CD8-positive, alpha-beta memory T cell (primary cell): ENCODE data around the gene IGDCC3. TPM values are rescaled to one million over a fixed set of nuclear protein-coding genes. Genes with fewer than 3 reads are reported as not detected.
A peak's percentile ranks its signal among the peaks of the same experiment; 100 is the strongest.

Source experiments
- CTCF ChIA-PET: fragments of 350-600 bp; sonication (Branson Sonifier 250); formaldehyde crosslinking; loops from one replicate; lab custom pipeline; 2021; ENCODE audit warnings: antibody characterized with exemption; lab: Charles Lee
- POLR2A ChIA-PET: fragments of 350-600 bp; sonication (Branson Sonifier 250); formaldehyde crosslinking; loops from one replicate; lab custom pipeline; 2021; ENCODE audit warnings: antibody characterized with exemption; lab: Charles Lee
- DNase-seq, 5 donors: peaks; one replicate each; pipeline versions ENCODE4 v3.0.0 to v3.0.0-alpha.2; 2020 to 2022; ENCODE audit warnings: mixed read lengths in 1 of 5
- H3K27ac ChIP-seq: one replicate; pipeline ENCODE4 v1.7.0; 2013; ENCODE audit warnings: low read depth, mild to moderate bottlenecking, low read length, moderate library complexity
- H3K27me3 ChIP-seq: 2 replicates; pipeline ENCODE4 v1.7.0; 2013; ENCODE audit warnings: low read length, mild to moderate bottlenecking; ENCODE audit not compliant: insufficient read depth, poor library complexity, severe bottlenecking
- H3K36me3 ChIP-seq: 2 replicates; pipeline ENCODE4 v1.7.0; 2013; ENCODE audit warnings: mild to moderate bottlenecking, low read length, moderate library complexity; ENCODE audit not compliant: insufficient read depth
- H3K4me1 ChIP-seq: 2 replicates; pipeline ENCODE4 v1.7.0; 2013; ENCODE audit warnings: mild to moderate bottlenecking, low read length, moderate library complexity; ENCODE audit not compliant: insufficient read depth
- H3K4me3 ChIP-seq: 2 replicates; pipeline ENCODE4 v1.7.0; 2013; ENCODE audit warnings: mild to moderate bottlenecking, low read length
- H3K9me3 ChIP-seq: 2 replicates; pipeline ENCODE4 v1.7.0; 2013; ENCODE audit warnings: mild to moderate bottlenecking, low read length
- H3K27ac Mint-ChIP-seq, 8 donors: one replicate each; pipeline ENCODE4 v1.8.0; 2020 to 2021; ENCODE audit warnings: mixed read lengths in 8 of 8, mild to moderate bottlenecking in 6 of 8, inconsistent platforms in 3 of 8, moderate library complexity in 3 of 8
- H3K27me3 Mint-ChIP-seq, 2 donors: one replicate each; pipeline ENCODE4 v1.8.0; 2020 to 2021; ENCODE audit warnings: mixed read lengths in 2 of 2, mild to moderate bottlenecking in 1 of 2, moderate library complexity in 1 of 2
- H3K36me3 Mint-ChIP-seq, 3 donors: one replicate each; pipeline ENCODE4 v1.8.0; 2020 to 2021; ENCODE audit warnings: mixed read lengths in 3 of 3, inconsistent platforms in 1 of 3, mild to moderate bottlenecking in 1 of 3
- H3K4me1 Mint-ChIP-seq, 3 donors: one replicate each; pipeline ENCODE4 v1.8.0; 2020 to 2021; ENCODE audit warnings: mixed read lengths in 3 of 3, inconsistent platforms in 1 of 3, mild to moderate bottlenecking in 1 of 3
- H3K4me3 Mint-ChIP-seq, 7 donors: one replicate each; pipeline ENCODE4 v1.8.0; 2020 to 2021; ENCODE audit warnings: mixed read lengths in 7 of 7, mild to moderate bottlenecking in 6 of 7, moderate library complexity in 4 of 7, inconsistent platforms in 2 of 7
- H3K9me3 Mint-ChIP-seq, 5 donors: one replicate each; pipeline ENCODE4 v1.8.0; 2020 to 2022; ENCODE audit warnings: mixed read lengths in 5 of 5, mild to moderate bottlenecking in 3 of 5, moderate library complexity in 2 of 5, inconsistent platforms in 1 of 5
- polyA plus RNA-seq: library from polyadenylated mRNA; unstranded; fragments of 300-500 nt; fragmentation: Illumina TruSeq; gene quantifications from one replicate; pipeline ENCODE4 v1.2.3, GENCODE V29; 2021
- total RNA-seq, 2 experiments: library from RNA; stranded (reverse); gene quantifications; one replicate each; pipeline ENCODE4 v1.2.3, GENCODE V29; 2021

The IGDCC3 gene
- total and polyA plus RNA-seq, 3 experiments from 2014 or later, result not detected

DNA sequence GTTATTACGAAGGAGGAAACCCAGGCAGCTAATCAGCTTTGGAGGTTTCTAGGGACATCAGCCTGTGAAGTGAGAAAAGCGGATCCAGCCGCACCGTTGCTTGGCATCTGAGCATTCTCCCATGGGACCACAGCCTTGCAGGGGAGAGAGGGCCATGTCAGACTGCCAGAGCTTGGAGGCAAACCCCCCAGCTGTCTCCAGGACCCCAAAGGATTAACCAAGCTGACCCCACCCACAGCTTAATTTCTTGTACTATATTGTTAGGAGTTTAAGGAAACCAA lies 5.1 kb downstream of the IGDCC3 start:
- Mint-ChIP-seq H3K4me3 (no peak overlapping the region), H3K4me1 (peaks cover 10 to 15% (median 12%) of the 10 kb centered on the region in 3 donors), H3K36me3 (no peaks in the 10 kb centered on the region), H3K9me3 (no peaks in the 10 kb centered on the region), H3K27ac (peak overlapping the region in 1 of 8 donors; percentile 91), H3K27me3 (peaks cover 34 to 49% of the 10 kb centered on the region in 2 donors)
- Histone ChIP-seq H3K9me3 (no peaks in the 10 kb centered on the region), H3K4me1 (peaks cover 4% of the 10 kb centered on the region), H3K36me3 (no peaks in the 10 kb centered on the region), H3K27ac (no peak overlapping the region), H3K27me3 (peaks cover 24% of the 10 kb centered on the region), H3K4me3 (no peak overlapping the region)
- DNase-seq, result no peak
- ChIA-PET CTCF (interaction anchor here (1.5 to 2.0 kb wide), 2 partner anchors 11 to 13 kb away, joined by 5 to 7 read pairs; no protein-coding TSS in a partner anchor), POLR2A (no interaction called here)

DNA sequence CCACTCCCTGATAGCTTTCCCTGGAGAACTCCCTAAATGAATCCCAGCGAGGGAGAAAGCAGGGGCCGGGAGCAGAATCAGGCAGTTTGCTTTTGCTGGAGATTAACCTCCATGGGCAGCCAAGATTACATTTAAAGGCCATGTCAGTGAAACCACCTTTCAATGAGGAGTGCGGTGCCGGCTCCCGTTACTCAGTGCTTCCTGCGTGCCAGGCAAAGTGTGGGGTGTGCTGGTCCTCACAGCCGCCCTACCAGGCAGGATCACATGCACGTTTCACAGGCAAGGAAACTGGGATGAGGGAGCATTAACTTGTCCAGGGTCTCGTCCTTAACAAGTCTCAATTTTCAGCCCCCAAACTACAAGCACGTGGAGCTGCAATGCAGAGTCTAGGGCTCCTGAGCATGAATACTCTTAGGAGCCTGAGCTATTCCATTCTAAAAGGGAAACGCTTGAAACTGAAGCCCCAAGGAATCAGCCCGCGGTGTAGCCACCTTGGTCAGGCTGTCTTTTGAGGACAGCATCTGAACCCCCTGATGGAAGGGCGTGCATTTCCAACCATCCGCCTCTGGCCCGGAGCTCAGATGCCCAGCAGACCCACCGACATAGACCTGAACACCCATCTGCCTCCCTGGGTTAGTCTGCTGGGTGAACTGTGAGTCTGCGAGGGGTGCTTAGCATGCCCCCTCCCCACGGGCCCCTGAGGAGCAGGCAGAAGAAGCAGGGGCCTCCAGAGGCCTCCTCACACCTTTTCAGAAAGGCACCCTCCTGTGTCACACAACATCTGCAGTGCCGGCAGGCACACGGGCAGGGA lies 5.6 kb downstream of the IGDCC3 start:
- H3K4me3 Mint-ChIP-seq, result no peak overlapping the region
- no peak overlapping the region for H3K27ac Mint-ChIP-seq
- H3K4me1 Mint-ChIP-seq, result peaks cover 10 to 15% (median 12%) of the 10 kb centered on the region in 3 donors

DNA sequence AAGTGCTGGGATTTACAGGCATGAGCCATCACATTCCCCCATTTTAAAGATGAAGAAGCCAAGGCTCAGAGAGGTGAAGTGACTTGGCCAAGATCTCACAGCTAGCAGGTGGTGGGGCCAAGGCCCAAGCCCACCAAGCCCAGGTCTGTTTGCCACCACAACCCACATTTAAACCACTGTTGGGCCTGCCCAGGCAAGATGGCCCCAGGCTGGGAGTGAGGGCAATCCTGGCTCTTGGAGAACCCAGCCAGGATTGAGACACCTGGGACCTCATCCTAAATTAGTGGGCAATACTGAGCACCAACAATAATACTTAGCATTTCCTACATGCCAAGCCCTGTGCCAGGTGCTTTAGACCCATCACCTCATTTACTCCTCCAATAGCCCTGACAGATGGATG lies 6.9 kb downstream of the IGDCC3 start:
- no peaks in the 10 kb centered on the region for H3K4me1 ChIP-seq
- Mint-ChIP-seq H3K9me3 (no peaks in the 10 kb centered on the region), H3K36me3 (no peaks in the 10 kb centered on the region), H3K4me1 (peaks cover 2 to 3% (median 2%) of the 10 kb centered on the region in 3 donors), H3K4me3 (no peak overlapping the region), H3K27ac (no peak overlapping the region), H3K27me3 (peaks cover 21 to 35% of the 10 kb centered on the region in 2 donors)
- no peak for DNase-seq
- peaks cover 14% of the 10 kb centered on the region for H3K27me3 ChIP-seq
- ChIA-PET CTCF (interaction anchor here (1.4 kb wide), 1 partner anchor 14 kb away, joined by 8 read pairs; no protein-coding TSS in a partner anchor), POLR2A (no interaction called here)
- no peak overlapping the region for H3K27ac ChIP-seq
- no peaks in the 10 kb centered on the region for H3K36me3 ChIP-seq
- H3K4me3 ChIP-seq, result no peak overlapping the region
- no peaks in the 10 kb centered on the region for H3K9me3 ChIP-seq

More for the DNA sequence above, 5.6 kb downstream of the IGDCC3 start:
- no peak overlapping the region for H3K27ac ChIP-seq
- H3K4me3 ChIP-seq, result no peak overlapping the region
- no peaks in the 10 kb centered on the region for H3K36me3 ChIP-seq
- peaks cover 4% of the 10 kb centered on the region for H3K4me1 ChIP-seq
- no peaks in the 10 kb centered on the region for H3K36me3 Mint-ChIP-seq
- CTCF ChIA-PET, result interaction anchor here (1.5 kb wide), 1 partner anchor 13 kb away, joined by 7 read pairs; no protein-coding TSS in a partner anchor
- POLR2A ChIA-PET, result no interaction called here
- no peak for DNase-seq
- no peaks in the 10 kb centered on the region for H3K9me3 ChIP-seq
- H3K27me3 ChIP-seq, result peaks cover 24% of the 10 kb centered on the region
- H3K9me3 Mint-ChIP-seq, result no peaks in the 10 kb centered on the region
- peaks cover 32 to 48% of the 10 kb centered on the region in 2 donors for H3K27me3 Mint-ChIP-seq

DNA sequence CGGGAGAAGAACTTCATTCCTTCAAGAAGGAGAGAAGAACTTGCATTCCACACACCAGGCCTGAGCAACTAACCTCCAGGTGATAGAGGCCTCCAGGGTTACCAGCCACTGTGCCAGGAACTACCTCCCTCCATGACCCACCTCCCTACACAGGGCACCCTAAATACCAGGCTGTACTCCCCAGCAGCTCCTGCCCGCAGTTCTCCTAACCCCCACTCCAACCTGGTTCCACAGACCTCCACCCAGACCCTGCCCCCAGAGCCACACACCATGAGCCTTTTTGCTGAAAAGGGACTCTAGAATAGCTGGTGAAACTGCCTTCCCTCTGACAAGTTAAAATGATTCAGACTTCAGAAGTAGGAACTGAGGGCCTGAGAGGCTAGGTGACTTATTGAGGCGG lies 8.2 kb downstream of the IGDCC3 start:
- H3K27me3 Mint-ChIP-seq, result peaks cover 11 to 22% of the 10 kb centered on the region in 2 donors
- POLR2A ChIA-PET, result no interaction called here
- CTCF ChIA-PET, result interaction anchor here (1.4 kb wide), 1 partner anchor 16 kb away, joined by 8 read pairs; no protein-coding TSS in a partner anchor

DNA sequence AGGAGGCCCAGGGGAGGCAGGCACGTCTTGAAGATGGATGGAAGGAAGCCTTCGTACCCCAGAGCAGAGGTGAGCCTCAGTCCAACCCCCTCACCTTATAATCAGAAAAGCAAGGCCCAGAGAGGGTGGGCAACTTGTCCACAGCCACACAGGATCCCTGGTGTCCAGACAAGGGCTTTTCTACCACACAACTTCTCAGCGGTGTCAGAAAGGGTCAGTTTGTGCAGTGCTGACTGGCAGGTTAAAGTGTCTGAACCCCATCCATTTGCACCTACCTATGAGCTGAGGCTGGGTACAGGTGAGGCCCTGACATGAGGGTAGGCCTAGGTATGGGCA lies 8.6 kb downstream of the IGDCC3 start:
- H3K27me3 ChIP-seq, result peaks cover 2% of the 10 kb centered on the region
- H3K27ac ChIP-seq, result no peak overlapping the region
- no peak overlapping the region for H3K27ac Mint-ChIP-seq
- H3K4me1 Mint-ChIP-seq, result no peaks in the 10 kb centered on the region
- H3K9me3 Mint-ChIP-seq, result no peaks in the 10 kb centered on the region
- H3K4me1 ChIP-seq, result no peaks in the 10 kb centered on the region
- no peak overlapping the region for H3K4me3 ChIP-seq
- CTCF ChIA-PET, result interaction anchor here (1.4 kb wide), 1 partner anchor 16 kb away, joined by 8 read pairs; no protein-coding TSS in a partner anchor
- POLR2A ChIA-PET, result no interaction called here
- DNase-seq, result no peak
- H3K4me3 Mint-ChIP-seq, result no peak overlapping the region
- no peaks in the 10 kb centered on the region for H3K36me3 ChIP-seq
- H3K9me3 ChIP-seq, result no peaks in the 10 kb centered on the region
- H3K36me3 Mint-ChIP-seq, result no peaks in the 10 kb centered on the region
- H3K27me3 Mint-ChIP-seq, result peaks cover 7 to 20% of the 10 kb centered on the region in 2 donors

More for the DNA sequence above, 8.2 kb downstream of the IGDCC3 start:
- no peaks in the 10 kb centered on the region for H3K36me3 Mint-ChIP-seq
- no peaks in the 10 kb centered on the region for H3K9me3 ChIP-seq
- no peaks in the 10 kb centered on the region for H3K9me3 Mint-ChIP-seq
- H3K4me3 ChIP-seq, result no peak overlapping the region
- no peak for DNase-seq
- no peak overlapping the region for H3K4me3 Mint-ChIP-seq
- no peaks in the 10 kb centered on the region for H3K4me1 ChIP-seq
- H3K27ac Mint-ChIP-seq, result no peak overlapping the region
- H3K36me3 ChIP-seq, result no peaks in the 10 kb centered on the region
- peaks cover 4% of the 10 kb centered on the region for H3K27me3 ChIP-seq
- H3K27ac ChIP-seq, result no peak overlapping the region
- H3K4me1 Mint-ChIP-seq, result no peaks in the 10 kb centered on the region

DNA sequence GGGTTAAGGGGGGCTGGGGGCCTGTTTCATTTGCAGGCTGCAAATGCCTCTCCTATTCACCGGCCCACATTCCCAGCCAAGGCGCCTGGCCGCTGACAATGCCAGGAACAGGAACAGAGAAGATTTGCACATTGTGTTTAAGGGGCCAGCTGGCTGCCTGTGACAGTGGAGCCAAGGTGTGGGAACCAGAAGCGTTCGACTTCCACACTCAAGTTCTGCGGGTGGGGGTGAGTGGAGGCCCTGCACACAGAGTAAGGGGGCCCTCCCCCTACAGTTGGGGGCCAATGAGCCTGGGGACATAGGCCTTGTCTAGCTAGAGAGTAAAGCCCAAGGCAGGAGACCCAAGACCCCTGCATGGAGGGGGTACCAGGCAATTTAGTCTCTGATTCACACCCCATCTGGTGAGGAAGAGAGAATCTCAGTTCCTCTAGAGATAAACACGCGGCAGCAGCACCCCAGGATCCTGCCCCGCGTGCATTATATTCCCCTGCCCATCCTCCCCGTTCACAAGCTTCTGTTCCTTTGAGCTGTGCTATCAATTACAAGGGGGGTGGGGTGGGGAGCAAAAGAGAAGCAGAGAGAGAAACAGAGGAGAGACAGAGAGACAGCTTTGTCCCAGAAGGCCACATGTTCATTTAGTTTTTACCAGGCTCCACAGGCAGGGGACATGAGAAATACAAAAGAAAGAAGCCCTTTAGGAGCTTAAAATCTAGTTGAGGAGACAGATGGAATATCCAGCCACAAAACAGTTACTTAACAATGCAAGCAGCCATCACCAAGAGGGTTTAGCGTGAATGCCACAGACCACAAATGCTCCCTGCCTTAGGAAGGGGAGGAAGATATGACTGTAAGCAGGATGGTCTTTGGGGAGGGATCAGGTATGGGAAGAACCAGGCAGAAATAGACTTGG lies 9.2 kb downstream of the IGDCC3 start:
- no peak overlapping the region for H3K27ac Mint-ChIP-seq
- ChIA-PET POLR2A (no interaction called here), CTCF (interaction anchor here (1.4 kb wide), 1 partner anchor 16 kb away, joined by 3 read pairs; no protein-coding TSS in a partner anchor)
- no peaks in the 10 kb centered on the region for H3K36me3 Mint-ChIP-seq
- Histone ChIP-seq H3K4me1 (no peaks in the 10 kb centered on the region), H3K27me3 (no peaks in the 10 kb centered on the region), H3K36me3 (no peaks in the 10 kb centered on the region), H3K9me3 (no peaks in the 10 kb centered on the region), H3K27ac (no peak overlapping the region), H3K4me3 (no peak overlapping the region)
- DNase-seq, result no peak
- H3K27me3 Mint-ChIP-seq, result peaks cover 6 to 15% of the 10 kb centered on the region in 2 donors
- H3K4me3 Mint-ChIP-seq, result no peak overlapping the region
- no peaks in the 10 kb centered on the region for H3K4me1 Mint-ChIP-seq
- H3K9me3 Mint-ChIP-seq, result no peaks in the 10 kb centered on the region

DNA sequence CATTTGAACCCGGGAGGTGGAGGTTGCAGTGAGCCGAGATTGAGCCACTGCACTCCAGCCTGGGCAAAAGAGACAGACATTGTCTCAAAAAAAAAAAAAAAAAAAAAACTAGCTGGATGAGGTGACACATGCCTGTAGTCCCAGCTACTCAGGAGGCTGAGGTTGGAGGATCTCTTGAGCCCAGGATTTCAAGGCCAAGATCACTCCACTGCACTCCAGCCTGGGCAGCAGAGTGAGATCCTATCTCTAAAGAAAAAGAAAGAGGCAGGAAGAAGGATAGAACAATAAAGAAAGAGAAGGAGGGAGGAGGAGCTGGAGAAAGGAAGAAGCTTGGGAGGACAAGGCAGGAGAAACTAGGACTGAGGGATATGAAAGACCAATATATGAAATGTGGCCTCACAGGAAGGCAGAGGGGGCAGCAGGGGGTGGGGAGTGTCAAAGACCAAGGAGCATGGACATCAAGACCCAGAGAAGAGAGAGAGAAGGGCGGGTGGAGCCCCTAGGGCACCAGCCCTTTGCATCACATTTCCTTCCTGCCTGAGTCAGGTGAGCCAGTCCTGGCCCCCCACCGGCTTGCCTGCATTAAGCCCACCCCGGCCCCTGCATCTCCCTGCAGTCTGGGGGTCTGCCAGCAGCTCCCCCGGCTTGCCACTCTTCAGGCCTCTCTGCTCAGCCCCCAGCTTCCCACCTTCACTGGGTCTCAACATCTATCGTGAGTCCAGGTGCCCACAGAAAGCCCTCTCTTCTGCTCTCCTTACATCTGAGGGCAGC lies 11.5 kb downstream of the IGDCC3 start:
- Histone ChIP-seq H3K27me3 (no peaks in the 10 kb centered on the region), H3K9me3 (no peaks in the 10 kb centered on the region), H3K4me3 (no peak overlapping the region), H3K36me3 (no peaks in the 10 kb centered on the region), H3K4me1 (no peaks in the 10 kb centered on the region), H3K27ac (no peak overlapping the region)
- Mint-ChIP-seq H3K27me3 (peaks cover 5 to 15% of the 10 kb centered on the region in 2 donors), H3K4me1 (no peaks in the 10 kb centered on the region), H3K36me3 (no peaks in the 10 kb centered on the region), H3K9me3 (no peaks in the 10 kb centered on the region), H3K27ac (peak overlapping the region in 2 of 8 donors; percentile 19 to 86), H3K4me3 (no peak overlapping the region)
- POLR2A ChIA-PET, result interaction anchor here (0.5 kb wide), 1 partner anchor 1141 kb away, joined by 4 read pairs; no protein-coding TSS in a partner anchor
- CTCF ChIA-PET, result no interaction called here
- DNase-seq, result no peak
